Left forelimb (tissue), 1 donor: ENCODE data around the gene PRKAR1B.

ENCODE experiments used
- DNase-seq: peaks from one replicate; pipeline ENCODE4 v3.0.0-alpha.2; 2018; ENCODE audit warnings: low spot score

Gene PRKAR1B

GRCh38 chr7:521221-522070 is 205.6 kb downstream of the PRKAR1B start:
- DNase-seq: no peak

- no peak for DNase-seq
Measured at GRCh38 chr7:520503-521161, 206.4 kb downstream of the PRKAR1B start.

GRCh38 chr7:519484-520390 is 207.3 kb downstream of the PRKAR1B start, which contains the start of gene PDGFA:
TSS of gene PDGFA (minus strand) at chr7:519846. CDS start at chr7:519001, 845 bp downstream.
- peak; percentile 77 for DNase-seq

- peak; percentile 82 for DNase-seq
Measured at GRCh38 chr7:518630-519483, 208.2 kb downstream of the PRKAR1B start.

DNA sequence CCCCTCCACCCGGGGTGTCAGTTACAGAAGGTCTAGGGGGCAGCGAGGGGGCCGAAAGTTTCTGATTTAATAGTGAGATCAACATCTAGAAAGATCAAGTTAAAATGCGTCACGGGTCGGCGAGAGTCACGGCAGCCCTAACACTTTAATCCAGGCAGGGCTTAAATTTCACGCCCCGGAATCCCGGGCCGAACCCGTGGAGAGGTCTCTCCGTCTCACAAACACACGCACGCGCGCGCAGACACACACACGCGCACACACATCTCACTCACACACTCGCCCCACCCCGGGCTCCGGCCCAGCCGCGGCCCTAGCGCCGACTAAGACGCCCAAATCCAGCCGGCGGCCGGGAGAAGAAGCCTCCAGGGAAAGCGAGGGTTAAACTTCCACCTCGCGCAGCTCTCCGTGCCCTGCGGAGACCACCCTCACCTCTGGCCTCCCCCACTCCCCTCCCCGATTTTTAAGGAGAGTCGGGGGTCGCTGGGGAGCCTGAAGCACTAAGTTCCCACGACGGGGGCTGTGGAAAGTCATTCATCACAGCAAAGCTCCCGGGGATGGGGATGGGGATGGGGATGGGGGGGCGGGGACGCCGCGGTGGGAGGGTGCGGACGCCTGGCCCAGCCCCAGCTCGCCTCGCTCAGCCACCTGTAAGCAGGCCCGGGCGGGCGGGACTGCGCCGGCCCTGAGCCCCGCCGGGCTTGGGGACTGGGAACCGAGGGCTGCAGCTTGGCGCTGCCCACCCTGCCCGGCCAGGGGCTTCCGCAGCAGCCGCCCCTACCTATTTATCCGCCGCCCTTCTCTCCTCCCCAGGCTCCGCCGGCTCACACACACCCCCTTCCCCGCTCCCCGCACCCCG is 209.1 kb downstream of the PRKAR1B start:
- peak; percentile 83 for DNase-seq

- no peak for DNase-seq
Measured at GRCh38 chr7:516606-517456, 210.2 kb downstream of the PRKAR1B start.

DNA sequence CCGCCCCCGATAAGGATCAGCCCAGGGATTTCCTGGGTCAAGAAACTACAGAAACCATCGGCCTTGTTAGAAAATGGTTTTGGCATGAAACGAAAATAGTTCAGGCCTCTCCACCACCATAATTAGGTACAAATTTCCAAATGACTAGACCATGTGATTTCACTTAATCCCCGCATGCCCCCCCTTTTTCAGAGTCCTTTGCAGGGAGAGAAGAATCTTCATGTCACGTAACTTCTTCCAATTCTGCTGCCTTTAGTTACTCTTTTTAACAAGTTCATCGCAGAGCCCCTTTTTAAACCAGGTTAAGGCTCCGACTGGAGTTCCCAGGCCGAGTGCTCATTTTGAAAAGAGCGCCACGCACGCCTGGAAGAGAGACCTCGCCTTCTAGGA is 210.9 kb downstream of the PRKAR1B start:
- DNase-seq: no peak

DNA sequence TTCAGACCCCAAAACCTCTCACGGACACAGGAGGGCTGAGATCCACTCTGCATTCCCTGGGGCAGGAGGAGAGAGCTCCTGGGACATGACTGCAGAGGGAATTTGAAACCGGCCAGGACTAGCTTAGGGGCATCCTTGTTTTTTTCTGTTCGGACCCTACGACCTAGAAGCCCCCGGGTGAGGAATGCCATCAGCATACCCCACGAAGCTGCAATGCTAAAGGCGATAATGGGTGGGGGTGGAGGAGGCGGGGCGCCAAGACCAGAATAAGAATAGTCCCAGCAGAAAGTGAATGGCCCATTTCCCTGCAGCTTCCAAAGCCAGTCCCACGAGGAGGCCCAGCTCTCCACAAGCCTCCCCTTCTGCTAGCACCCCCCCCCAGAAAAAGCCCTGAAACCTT is 211.5 kb downstream of the PRKAR1B start:
- DNase-seq: no peak

DNA sequence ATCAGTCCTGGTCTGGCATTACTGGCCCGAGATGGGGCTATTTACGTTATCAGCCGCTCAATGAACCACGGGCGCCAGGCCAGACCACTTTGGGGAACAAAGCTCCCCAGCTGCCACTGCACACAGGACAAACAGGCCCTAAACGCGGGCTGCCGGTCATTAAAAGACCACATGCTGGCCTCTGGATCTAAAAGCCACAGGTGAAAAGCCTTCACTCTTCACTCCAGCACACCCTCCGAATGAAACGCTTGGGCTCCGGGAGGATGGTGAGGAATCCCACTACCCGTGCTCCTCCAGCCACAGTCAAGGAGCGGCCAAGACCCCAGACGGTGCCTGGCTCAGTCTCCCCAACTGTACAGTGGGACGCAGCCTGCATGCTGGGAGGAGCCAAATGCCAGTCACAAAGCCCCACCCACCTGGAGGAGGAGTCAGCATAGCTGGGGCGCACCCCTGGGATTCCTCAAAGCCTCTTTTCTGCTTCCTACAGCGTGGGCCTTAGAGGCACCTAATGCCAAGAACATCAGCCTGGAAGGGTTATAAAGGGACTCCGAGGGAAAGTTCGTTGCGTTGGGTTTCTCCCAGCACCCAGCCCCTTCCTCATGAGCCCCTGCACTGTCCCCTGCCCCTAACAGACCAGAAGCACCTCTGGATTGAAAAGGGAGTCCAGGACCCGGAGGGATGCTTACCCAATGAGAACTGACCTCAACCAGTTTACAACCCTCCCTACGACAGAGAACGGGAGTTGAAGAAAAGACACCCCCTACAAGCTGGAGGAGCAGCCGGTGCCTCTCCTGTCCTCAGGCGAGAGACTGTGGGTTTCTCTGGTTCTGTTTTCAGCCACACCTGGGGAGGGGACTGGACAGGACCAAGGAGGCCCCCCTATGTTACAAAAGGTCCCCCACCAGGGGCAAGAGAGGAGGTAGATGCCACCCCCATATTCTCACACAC is 212.2 kb downstream of the PRKAR1B start:
- no peak for DNase-seq

- DNase-seq: no peak
Measured at GRCh38 chr7:514242-514641, 212.8 kb downstream of the PRKAR1B start.

DNA sequence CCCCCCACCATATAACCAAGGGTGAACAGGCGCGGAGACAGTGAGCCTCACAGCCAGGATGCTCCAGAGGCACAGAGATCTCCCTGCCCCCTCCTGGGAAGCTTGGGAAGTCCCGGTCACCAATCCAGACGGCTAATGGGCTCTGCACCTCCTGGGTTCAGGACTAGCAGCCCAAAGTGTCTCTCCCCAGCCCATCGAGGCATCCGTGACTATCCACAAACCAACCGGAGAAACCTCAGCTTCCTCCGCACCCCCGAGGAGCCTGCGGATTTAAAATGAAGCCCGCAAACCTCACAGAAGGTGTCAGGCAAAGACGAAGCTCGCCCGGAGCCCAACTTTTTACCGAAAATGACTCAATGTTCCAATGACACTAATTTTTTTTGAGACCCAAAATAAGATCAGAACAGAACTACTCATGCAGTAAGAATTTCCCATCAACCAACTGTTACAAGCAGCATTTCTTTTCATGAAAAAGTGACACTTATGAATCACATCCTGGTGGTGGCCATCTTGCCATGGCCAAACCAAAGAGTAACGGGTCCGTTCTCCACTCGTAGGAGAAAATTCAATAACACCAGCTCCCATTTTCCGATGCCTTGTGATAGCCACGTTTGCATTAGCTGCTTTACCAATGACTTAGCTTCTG is 213.4 kb downstream of the PRKAR1B start:
- DNase-seq: no peak

DNA sequence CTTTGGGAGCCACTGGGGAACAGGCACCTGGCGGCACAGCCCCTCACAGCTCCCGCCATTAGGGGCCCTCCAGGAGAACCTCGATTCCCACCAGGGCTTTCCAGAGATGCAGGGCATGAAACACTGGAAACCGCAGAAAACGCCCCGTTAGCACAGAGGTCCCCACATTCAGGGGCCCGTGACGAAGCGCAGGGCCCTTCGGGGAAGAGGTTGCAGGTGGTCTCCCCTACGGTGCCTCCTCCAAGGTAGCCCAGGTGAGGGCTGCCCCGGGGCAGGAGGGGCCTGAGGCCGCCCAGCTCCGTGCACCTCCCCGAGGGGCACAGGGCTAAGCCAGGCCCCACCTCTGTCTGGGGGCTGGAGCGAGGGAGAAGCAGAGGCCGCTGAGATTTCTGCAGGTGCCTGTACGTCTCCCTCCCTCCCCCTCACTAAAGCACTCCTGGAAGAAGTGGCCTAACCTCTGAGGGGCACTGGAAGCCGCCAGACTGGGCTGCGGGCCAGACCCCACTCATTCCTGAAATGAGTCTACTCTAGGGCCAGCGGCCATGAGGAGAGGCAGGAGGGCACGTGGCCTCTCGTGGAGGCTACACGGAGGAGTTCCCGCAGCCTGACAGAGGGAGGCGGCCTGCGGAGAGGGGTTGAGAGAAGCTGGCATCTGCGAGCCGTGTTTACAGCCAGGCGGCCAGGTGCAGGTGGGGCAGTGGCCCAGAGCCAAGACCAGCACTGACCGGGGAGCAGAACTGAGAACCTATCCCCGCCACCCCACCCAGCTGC is 214.4 kb downstream of the PRKAR1B start:
- no peak for DNase-seq

DNA sequence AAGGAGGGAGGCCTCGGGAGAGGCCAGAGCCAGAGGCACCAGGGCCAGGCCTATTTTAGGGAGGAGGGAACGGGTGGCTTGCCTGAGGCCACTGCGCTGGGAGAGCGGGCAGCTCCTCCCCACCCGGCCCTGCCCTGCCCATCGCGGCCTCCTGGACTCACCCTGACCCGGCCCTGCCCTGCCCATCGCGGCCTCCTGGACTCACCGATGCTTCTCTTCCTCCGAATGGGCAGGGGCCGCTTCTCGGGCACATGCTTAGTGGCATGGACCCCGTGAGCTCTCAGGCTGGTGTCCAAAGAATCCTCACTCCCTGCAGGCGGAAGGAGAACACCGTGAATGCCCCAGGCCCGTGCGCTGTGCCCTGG is 215.0 kb downstream of the PRKAR1B start:
- no peak for DNase-seq

GRCh38 chr7:511476-512145 is 215.5 kb downstream of the PRKAR1B start:
- DNase-seq: no peak

GRCh38 chr7:510782-511281 is 216.2 kb downstream of the PRKAR1B start:
- DNase-seq: no peak

GRCh38 chr7:510131-510481 is 217.0 kb downstream of the PRKAR1B start:
- no peak for DNase-seq
